Stimulated activated CD4-positive, alpha-beta T cell treated with anti-CD3 and anti-CD28 coated beads, TNF-alpha, amount 100 ng/mL, for 24 hours (primary cell): ENCODE data around the gene SEZ6L2.
"Not testable (repeated sequence)": the region's sequence is repeated elsewhere in the genome, so short reads cannot be mapped to it uniquely, and the experiment has no call there.

ENCODE experiments used
- DNase-seq, 3 experiments: peaks; one replicate each; pipeline ENCODE4 v3.0.0-alpha.2; 2020; ENCODE audit warnings: low read depth in 3 of 3

Gene SEZ6L2

DNA sequence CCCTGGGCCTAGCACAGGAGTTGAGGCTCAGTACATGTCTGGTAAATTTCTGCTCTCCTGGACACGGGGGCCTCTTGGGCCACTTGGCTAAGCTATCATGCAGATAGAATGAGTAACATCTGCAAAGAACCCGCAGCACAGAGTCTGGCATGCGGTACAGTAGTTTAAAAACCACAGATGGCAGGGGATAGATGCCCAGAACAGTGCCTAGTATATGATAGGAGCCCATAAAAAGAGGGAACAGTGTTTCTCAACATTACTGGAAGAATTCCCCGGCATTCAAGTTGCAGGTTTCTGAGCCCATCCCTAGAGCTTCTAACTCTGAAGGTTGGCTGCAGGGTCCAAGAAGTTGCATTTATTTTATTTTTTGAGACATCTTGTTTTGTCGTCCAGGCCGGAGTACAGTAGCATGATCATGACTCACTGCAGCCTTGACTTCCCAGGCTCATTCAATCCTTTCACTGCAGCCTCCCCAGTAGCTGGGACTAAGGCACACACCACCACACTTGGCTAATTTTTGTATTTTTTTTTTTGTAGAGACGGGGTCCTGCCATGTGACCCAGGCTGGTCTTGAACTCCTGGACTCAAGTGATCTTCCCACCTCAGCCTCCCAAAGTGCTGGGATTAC is 42.1 kb downstream of the SEZ6L2 start:
- no peak for DNase-seq

DNA sequence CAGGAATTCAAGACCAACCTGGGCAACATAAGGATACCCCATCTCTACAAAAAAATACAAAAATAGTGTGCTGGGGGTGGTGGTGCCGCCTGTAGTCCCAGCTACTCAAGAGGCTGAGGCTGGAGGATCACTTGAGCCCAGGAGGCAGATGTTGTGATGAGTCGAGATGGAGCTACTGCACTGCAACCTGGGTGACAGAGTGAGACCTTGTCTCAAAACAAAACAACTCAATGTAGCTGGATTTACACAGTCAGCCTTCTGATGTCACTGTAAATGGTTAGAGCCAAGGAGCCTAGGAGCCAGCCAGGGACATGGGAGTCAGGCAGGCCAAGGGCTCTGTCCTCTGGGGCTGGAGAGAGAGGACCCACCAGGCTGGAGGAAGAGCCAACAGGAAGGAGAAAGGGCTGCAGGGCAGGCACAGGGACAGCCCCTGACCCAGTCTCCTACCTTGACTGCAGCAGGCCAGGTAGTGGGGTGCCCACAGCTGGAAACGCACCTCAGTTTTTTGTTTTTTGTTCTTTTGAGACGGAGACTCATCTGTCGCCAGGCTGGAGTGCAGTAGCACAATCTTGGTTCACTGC is 44.7 kb downstream of the SEZ6L2 start:
- DNase-seq, result no peak

- DNase-seq, result no peak
Observed at GRCh38 chr16:29852654-29853053, 46.7 kb downstream of the SEZ6L2 start.

- no peak for DNase-seq
Observed at GRCh38 chr16:29850998-29851397, 48.4 kb downstream of the SEZ6L2 start.

DNA sequence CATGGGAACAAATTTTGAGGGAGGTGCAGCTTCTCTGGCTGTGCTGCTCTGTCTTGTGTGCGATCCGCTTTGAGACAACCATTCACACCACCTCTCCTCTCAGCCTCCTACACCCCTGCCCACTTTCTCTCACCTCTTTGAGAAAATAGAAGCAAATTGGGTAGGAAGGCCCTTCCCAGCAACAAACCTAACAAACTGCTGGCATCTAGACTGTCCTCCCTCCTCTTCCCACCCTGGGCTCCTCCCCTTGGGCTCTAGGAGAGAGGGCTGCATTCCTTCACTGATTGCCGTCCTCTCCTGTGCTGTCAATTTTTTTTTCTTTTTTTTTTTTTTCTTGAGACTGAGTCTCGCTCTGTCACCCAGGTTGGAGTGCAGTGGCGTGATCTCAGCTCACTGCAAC is 49.8 kb downstream of the SEZ6L2 start:
- DNase-seq, result no peak

- peak; percentile 65 to 82 (median 72) for DNase-seq
Observed at GRCh38 chr16:29848420-29849297, 50.7 kb downstream of the SEZ6L2 start.

DNA sequence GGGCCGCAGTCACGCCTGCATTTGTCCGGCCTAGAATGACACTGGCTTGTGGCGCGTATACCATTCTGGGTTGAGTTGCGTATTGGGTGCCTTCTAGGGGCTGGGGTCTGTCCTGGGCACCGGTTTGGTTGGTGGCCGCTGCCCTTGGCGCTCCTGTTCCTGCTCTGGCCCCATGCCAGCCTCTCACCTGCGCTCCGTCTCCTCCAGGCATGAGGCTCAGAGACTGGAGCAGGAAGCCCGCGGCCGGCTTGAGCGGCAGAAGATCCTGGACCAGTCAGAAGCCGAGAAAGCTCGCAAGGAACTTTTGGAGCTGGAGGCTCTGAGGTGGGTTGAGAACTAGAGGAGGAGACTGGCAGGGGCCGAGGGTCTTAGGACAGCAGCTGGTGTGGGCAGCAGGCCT is 53.7 kb downstream of the SEZ6L2 start:
- no peak for DNase-seq

GRCh38 chr16:29844575-29845331 is 54.6 kb downstream of the SEZ6L2 start:
- no peak for DNase-seq

DNA sequence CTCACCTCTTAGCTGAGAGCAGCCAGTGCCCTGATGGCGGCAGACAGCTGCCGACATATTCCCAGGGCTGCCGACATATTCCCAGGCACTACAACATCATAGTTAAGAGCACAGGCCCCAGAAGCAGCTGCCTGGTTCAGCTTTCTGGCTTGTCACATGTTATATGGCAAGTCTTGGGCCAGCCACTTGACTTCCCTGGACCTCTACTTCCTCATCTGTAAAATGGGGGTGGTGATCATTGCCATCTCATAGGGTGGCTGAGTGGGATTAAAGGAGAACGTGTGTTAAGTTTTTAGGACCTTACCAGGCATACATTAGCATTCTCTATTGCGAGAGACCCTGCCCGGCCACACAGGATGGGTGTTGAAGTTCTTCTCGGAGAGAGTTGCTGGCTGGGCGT is 55.4 kb downstream of the SEZ6L2 start:
- DNase-seq, result no peak

DNA sequence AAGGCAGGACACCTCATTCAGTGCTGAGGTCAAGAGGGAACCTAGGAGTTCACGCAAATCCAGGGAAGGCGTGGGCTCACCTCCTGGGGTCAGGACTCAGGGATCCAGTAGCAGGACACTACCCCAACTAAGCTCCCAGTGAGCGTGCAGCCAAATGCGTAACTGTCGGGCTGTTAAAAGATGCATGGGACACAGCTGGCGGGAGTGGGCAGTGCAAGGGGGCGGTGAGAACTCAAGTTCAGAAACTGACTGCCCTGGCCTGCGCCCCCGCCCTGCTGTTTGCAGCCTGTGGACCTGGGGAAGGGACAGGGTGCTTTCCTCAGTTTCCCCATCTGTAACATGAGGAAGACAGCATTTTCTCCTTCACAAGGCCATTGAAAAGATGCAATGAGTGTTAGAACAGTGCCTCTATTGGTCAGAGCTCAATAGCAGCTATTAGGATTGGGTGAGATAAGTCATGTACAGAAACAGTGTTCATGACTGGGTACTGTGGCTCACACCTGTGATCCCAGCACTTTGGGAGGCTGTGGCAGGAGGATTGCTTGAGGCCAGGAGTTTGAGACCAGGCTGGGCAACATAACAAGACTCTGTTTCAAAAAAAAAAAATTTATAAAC is 56.5 kb downstream of the SEZ6L2 start:
- DNase-seq, result no peak

DNA sequence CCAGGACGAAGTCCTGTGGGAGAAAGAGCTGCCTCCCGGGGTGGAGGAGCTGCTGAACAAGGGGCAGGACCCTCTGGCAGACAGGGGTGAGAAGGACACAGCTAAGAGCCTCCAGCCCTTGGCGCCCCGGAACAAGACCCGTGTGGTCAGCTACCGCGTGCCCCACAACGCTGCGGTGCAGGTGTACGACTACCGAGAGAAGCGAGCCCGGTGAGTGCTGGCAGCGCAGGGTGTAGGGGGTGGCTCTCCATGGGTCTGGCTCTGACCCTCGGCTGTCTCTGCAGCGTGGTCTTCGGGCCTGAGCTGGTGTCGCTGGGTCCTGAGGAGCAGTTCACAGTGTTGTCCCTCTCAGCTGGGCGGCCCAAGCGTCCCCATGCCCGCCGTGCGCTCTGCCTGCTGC is 57.7 kb downstream of the SEZ6L2 start:
- DNase-seq, result no peak

- DNase-seq, result no peak
Observed at GRCh38 chr16:29840240-29840639, 59.1 kb downstream of the SEZ6L2 start.

DNA sequence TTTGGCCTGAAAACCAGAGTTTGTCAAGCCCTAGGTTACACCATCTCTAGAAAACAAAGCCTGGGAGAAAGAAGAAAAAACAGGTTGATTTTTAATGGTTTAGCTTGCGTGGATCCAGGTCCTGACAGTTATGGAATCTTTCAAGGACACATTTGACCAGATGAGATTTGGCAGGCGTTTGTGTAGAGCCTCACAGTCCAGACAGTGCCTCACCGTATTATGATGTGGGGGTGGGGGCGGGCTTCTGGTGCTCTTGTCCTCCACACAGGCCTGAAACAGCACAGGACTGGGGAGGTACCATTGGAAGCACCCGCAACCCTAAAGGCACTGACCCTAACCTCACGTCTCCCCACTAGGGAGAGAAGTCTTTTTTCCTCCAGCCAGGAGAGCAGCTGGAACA is 59.5 kb downstream of the SEZ6L2 start:
- DNase-seq, result no peak

- no peak for DNase-seq
Observed at GRCh38 chr16:29837841-29838240, 61.5 kb downstream of the SEZ6L2 start.

DNA sequence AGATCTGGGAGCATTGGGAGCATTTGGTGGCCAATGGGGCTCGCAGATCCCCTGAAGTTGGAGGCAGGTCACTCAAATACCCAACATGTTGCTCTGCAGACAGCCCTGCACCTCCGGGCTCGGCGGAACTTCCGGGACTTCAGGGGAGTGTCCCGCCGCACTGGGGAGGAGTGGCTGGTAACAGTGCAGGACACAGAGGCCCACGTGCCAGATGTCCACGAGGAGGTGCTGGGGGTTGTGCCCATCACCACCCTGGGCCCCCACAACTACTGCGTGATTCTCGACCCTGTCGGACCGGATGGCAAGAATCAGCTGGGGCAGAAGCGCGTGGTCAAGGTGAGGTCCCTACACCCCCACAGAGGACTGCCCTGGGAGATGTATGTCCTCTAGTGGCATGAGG is 62.7 kb downstream of the SEZ6L2 start:
- DNase-seq, result no peak

- no peak for DNase-seq
Observed at GRCh38 chr16:29835926-29836325, 63.4 kb downstream of the SEZ6L2 start.

DNA sequence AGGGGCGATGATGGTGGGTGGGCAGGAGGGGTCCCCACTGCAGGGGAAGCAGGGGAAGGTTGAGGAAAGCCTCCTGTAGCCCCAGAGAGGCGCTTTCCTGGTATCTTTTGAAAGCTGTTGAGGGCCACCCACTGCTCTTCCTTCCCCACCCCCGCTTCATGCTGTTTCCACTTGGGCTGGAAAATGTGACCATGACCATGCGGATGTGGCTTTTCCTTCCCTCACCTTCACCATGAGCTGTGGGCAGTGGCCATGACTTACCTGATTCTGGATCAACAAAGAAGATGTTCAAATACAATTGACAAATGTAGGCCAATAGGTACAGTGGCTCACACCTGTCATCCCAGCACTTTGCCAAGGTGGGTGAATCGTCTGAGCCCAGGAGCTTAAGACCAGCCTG is 65.3 kb downstream of the SEZ6L2 start:
- DNase-seq, result peak in 1 of 3 experiments; percentile 48

DNA sequence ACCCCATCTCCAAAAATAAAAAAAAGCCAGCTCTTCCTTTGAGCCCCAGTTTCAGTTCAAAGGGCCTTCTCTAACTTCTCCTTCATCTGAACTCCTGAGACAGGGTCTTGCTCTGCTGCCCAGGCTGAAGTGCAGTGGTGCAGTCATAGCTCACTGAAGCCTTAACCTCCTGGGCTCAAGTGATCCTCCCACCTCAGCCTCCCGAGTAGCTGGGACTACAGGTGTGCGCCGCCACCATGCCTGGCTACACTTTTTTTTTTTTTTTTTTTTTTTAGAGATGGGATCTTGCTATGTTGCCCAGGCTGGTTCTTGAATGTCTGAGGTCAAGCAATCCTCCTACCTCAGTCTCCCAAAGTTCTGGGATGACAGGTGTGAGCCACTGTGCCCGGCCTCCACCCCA is 66.1 kb downstream of the SEZ6L2 start:
- not testable (repeated sequence) for DNase-seq

DNA sequence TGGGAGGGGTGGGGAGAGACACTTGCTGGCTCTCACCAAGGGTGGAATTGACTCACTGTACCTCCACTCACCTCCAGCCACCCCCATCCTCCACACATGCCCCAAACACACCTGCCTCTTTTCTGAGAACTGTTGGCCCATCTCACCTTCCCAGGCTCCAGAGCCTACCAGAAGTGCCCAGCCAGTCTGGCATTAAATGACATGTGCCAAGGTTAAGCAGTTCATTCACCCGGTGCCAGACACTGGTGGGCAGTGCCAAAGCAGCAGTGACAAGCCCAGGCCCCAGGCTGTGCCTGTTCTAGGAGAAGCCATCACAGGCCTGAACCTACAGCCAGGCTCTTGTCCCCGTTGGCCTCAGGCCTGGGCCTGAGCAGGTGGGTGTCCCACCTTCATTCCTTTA is 67.9 kb downstream of the SEZ6L2 start:
- DNase-seq, result no peak

GRCh38 chr16:29830774-29831173 is 68.6 kb downstream of the SEZ6L2 start:
- no peak for DNase-seq

GRCh38 chr16:29826342-29826695 is 73.0 kb downstream of the SEZ6L2 start:
- no peak for DNase-seq
